GM19043 (cell line): ENCODE results near the gene SDS.

ENCODE experiments used
- ATAC-seq: cut with Tn5 transposase; IDR thresholded peaks from one replicate; pipeline ENCODE4 v1.9.1; 2021; ENCODE audit warnings: low read depth; ENCODE audit not compliant: unreplicated experiment

The SDS gene

DNA sequence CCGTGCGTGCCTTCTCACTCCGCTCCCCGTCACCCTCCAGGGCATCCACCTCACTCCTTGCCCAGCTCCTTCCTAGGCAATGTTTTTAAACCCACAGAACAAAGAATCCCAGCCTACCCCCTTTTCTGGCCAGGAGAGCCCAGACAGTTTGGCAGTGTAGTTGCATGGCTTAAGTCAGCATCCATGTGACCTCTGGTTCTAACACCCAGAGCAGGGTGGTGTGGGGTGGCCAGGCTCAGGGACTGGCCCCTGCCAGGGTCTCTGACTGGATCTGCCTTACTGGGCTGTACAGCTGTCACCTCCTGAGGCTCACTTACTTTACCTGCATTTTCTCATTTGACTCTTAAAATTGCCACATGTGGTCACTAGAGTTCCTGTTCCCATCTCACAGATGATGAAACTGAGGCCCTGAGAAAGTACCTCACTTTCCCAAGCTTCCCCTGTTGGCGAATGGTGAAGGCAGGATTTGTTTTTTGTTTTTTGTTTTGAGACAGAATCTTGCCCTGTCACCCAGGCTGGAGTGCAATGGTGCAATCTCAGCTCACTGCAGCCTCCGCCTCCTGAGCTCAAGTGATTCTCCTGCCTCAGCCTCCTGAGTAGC, 18.3 kb downstream of the SDS start:
- ATAC-seq: no peak

DNA sequence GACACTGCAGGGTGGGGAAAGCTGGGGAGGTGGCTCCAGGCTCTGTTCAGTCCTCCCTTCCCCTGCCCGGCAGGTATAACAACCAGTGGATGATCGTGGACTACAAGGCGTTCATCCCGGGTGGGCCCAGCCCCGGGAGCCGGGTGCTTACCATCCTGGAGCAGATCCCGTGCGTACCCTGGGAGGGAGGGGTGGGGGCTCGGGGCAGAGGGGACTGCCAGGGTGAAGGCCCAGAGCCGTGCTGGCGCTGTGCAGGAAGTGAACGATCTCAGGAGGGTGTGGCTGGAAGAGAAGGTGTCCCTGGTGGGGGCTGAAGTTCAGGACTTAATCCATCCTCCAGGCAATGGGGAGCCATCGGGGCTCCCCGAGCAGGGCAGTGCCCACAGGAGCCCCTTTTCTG, 18.9 kb downstream of the SDS start:
- ATAC-seq: no peak

DNA sequence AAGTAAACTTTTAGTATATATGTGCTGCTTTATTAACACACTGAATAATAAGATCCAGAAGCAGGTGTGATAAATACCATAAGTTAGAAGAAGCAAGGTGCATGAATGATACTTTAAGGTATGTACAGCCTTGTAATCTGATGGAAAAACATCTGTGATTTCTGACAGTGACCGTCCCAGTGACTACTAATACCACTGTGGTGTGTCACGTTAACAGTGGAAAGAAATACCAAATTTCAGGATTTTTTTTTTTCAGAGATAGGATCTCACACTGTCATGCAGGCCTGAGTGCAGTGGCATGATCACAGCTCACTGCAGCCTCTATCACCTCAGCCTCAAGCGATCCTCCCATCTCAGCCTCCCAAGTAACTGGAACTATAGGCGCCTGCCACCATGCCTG, 21.5 kb downstream of the SDS start:
- no peak for ATAC-seq

DNA sequence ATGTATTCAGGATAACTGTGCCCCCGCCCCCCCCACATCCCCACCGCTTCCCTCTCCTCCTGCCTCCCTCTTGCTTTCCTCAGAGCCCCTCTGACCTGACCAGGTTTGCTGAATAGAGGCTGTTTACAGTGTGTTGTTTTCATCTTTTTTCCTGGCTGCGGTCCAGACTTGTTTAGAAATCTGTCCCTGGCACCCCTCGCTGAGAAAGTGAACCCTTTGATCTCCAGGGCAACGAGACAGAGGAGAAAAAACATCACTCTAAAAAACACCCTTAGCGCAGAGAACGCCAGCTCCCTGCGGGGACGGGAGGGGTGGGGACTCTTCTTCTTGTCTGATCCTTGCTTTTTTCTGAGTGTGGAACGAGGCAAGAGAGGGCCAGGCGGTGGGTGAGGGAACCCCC, 22.5 kb downstream of the SDS start:
- no peak for ATAC-seq

DNA sequence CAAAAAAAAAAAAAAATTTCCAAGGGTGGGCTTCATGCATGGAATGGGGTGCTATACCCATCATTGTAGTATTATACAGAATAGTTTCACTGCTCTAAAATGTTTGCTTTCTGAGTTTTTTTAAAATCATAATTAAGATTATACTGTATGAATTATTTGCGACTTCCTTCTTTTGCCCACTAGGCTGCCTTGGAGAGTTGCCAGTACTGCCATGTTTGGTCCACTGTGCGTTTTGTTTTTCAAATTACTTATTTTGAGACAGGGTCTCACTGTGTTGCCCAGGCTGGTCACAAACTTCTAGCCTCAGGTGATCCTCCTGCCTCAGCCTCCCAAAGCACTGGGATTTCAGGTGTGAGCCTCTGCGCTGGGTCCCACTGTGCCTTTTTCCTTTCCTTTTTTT, 25.4 kb downstream of the SDS start:
- no peak for ATAC-seq

DNA sequence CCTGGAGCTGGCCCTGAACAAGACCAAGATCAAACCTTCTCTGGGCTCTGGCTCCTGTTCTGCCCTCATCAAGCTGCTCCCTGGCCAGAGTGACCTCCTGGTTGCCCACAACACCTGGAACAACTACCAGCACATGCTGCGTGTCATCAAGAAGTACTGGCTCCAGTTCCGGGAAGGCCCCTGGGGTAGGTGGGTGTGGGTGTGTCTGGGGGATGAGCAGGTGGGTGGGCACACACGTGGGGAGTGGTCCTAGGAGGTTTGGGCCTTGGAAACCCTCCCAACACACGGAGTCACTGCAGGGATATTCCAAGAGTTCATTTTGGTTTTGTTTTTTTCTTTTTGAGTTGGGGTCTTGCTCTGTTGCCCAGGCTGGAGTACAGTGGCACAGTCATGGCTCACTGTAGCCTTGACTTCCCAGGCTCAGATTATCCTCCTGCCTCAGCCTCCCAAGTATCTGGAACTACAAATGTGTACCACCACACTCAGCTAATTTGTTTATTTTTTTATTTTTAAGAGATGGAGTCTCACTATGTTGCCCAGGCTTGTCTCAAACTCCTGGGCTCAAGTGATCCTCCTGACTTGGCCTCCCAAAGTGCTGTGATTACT, 28.8 kb downstream of the SDS start:
- no peak for ATAC-seq

DNA sequence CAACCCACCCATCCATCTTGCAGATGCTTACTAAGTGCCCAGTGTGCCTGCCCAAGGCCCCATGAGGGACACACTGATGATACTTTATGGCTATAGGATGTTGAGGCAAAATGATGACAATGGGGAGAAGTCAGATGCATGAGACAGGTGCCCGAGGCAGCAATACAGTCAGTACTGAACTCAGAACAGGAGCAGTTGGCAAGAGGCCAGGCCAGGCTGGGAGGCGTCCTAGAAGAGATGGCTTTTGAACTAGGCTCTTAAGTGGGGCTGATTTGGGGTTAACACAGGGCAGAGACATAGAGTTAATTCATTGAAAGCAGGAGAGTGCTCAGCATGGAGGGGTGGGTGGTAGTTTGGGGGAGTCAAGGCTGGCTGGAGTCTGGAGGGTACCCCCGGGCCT, 29.7 kb downstream of the SDS start:
- ATAC-seq: no peak

DNA sequence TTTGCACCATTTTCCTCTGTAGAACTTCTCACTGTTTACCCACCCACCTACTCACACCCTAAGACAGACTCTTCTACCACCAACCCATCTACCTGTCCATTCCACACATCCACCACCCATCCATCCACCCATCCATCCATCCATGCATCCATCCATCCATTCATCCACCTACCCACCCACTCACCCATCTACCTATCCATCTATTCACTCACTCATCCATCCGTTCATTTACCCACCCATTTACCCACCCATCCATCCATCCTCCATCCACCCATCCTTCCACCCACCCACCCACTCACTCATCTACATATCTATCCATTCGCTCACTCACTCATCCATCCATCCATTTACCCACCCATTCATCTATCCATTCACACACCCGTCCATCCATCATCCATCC, 30.2 kb downstream of the SDS start:
- ATAC-seq: no peak

DNA sequence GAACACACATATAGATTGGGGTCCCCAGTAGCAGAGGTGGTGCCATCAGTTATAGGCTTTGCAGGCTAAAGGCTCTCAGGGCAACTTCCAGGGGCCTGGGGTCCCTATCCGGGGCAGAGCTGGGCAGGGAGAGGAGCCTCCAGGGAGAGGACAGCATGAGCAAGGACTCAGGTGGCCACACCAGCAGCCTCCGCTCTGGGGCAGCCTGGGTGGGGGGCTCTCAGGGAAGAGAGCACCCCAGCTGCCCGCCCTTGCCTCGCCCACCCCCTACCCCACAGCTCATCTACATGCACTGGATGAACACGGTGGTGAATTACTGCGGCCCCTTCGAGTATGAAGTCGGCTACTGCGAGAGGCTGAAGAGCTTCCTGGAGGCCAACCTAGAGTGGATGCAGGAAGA, 31.3 kb downstream of the SDS start:
- ATAC-seq: no peak

DNA sequence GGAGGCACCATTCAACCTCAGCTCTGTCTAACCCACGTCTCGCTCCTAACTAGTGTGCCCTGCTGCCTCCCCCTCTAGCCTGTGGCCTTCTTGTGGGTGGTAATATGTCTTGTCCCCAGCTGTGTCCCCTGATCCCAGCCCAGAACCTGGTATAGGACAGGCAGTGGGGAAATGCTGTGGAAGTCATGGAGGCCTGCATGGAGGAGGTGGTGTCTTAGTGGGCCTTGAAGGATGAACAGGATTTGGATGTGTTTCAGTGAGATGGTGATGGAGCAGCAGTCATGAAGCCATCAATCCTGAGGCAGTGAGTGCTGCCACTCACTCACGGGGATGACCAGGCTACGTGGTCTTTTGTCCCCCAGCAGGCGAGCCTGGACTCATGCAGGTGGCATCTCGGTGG, 31.9 kb downstream of the SDS start:
- ATAC-seq: no peak

DNA sequence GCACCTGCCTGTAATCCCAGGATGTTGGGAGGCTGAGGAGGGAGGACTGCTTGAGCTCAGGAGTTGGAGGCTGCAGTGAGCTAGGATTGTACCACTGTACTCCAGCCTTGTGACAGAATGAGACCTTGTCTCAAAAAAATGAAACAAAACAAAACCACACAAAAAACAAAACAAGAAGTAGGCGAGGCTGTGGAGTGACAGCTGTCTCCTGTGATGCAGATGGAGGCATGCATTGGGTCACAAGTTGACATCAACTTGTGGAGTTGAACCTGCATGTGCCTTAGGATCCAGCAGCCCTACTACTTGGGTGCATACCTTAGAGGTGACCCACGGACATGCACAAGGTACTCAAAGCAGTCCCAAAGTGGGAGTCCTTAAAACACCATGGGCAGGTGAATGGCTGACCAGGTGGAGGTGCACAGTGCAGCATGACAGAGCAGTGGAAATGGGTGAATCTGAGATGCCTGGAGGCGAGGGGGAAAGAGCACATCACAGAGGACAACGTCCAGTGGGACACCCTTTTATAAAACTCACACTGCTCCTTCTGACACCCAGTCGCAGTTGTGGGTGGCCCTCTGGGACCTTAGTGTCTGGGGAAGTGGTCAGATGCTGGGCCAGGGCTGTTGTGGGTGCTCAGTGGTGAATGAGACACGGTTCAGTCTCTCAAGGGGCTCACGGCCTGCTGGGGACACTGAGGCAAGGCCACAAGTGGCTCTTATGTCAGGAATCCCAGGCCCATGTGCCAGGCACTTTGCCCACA, 32.6 kb downstream of the SDS start:
- no peak for ATAC-seq

DNA sequence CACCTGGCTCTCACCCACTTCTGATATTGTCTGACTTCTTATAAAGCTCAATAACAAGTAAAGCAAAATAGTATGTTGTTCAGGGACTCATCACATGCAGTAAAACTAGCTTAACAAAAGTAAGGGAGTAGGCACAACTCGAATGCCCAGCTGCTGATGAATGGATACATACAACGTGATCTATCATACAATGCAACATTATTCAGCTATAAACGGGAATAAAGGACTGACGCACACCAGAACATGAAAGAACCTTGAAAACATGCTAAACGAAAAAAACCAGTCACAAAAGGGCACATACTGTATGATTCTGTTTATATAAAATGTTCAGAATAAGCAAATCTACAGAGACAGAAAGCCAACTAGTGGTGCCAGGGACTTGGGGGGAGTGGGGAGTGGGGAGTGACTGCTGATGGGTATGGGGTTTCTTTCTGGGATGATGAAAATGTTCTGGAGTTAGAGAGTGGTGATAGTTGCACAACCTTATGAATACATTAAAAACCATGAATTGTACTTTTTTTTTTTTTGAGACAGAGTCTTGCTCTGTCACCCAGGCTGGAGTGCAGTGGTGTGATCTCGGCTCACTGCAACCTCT, 34.2 kb downstream of the SDS start:
- no peak for ATAC-seq

DNA sequence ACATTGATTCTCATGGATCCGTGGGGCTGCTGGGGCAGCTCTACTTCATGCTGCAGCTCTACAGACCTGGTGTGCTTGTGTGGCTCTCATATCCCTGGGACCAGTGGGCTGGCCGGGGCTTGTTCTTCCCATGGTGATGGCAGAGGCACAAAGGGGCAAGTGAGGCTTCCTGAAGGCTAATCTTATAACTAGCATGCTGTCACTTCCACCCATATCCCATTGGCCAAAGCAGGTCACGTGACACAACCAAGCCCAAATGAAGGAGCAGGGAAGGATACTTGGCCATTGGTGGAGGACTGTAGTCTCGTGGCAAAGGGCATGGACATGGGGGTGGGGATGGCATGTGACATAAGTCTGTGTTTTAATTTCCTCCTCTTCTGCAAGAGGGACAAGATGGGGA, 35.4 kb downstream of the SDS start:
- ATAC-seq: no peak

DNA sequence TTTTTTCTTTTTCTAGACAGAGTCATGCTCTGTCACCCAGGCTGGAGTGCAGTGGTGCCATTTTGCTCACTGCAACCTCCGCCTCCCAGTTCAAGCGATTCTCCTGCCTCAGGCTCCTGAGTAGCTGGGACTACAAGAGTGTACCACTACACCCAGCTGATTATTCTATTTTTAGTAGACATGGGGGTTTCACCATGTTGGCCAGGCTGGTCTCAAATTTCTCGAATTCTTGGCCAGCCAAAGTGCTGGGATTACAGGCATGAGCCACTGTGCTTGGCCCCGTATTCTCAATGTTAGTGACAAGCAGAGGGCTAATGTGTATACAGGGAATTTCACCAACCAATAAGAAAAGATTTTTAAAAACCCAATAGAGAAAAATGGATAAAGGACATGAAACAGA, 36.9 kb downstream of the SDS start:
- ATAC-seq: no peak

DNA sequence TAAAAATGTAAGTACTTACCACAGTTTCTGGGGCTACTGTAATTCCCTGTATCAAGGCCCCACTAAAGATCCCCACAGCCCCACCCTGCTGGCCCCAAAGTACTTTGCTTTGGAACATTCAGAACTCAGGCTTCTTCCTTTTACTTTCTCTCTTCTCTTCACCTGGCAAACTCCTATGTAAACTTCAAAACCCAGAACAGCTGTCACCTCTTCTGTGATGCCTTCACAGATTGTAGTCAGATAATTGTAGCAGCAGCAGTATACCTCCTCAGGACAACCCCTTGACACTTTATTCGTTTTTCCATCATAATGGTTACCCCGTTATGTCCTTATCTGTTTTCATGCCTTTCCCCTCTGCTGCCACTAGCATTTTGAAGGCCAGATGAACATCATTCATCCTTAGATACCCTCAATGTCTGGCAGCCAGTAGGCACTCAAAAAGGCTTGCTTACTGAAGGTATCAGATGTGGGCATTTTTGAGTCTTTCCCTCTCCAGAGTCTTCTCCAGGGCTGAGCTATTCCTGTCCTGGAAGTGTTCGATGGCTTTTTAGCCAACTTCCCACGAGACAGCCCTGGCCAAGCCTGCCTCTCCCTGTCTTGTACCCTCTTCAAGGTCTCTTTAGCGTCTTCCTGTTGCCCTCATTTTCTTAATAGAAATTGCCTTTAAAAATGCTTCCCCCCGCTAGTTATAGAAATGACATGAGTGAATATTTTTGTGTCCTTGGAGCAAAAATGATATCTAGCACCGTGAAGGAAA, 37.9 kb downstream of the SDS start:
- ATAC-seq: no peak

DNA sequence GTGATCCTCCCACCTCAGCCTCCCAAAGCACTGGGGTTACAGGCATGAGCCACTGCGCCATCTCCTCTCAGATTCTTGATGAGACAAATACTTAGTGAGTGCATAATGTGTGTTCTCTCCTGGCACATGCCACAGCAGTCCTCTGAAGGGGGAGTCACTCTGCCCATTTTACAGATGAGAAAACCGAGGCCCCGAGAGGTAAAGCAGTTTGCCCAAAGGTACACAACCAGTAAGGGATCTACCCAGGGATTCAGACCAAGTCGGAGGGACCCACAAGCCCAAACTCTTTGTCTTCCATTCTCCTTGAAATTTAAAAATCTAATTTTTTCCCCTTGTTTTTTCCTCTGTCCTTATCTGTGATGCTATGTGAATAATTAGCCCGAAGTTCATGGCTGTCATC, 39.0 kb downstream of the SDS start:
- ATAC-seq: no peak

DNA sequence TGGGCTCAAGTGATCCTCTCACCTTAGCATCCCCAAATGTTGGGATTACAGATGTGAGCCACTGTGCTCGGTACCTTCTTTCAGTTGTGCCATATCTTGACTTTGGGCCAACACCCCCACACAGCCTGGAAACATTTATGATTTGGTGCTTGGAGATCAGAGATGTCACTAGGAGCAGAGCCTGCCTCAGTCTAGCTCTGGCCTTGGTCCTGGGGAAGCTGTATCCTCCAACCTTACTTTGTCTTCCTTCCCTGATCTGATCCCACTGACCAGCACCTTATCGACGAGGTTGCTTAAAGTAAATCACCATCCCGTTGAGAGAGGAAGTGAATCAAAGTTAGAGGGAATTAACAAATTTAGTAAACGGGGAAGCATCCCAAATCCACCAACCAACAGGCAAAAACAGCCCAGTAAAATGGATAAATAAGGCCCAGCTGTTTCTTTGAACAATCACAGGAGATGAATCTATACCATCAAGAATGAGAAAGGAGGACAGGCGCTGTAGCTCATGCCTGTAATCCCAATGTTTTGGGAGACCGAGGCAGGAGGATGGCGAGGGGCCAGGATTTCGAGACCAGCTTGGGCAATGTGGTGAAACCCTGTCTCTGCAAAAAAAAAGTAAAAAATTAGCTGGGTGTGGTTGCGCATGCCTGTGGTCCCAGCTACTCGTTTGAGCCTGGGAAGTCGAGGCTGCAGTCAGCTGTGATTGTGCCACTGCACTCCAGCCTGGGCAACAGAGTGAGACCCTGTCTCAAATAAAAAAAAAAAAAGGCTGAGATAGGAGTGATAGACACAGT, 41.9 kb downstream of the SDS start:
- no peak for ATAC-seq

DNA sequence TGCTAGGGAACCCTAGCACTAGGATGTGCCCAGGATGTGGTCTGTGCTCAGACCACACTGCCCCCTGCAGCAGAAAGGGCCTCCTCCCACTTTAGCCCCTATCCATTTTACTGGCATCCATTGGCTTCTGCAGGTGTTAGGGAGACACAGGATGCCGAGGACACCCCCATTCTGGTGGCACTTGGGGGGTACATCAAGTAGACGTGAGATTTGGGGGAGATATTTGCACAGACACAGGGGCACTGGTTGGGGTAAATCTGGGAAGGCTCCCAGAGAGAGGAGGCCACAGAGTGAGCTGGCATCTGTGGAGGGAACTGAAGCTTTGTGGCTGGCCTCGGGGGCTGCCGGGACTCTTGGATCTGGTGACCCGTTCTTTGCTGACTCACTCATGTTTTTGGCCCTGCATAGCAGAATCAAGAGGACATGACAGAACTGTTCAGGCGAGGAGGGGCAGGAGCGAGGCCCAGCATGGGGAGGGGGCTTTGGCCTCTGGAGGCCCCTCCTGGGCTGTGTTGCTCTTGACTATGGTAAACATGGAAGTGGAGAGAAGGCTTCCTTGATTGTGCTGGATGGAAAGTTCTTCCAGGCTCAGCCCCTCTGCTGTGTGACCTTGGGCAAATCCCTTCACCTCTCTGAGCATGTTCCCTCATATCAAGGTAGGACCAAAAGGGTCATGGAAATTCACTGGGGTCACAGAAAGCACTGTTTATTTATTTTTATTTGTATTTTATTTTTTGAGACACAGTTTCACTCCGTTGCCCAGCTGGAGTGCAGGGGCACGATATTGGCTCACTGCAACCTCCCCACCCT, 43.5 kb downstream of the SDS start:
- ATAC-seq: no peak

DNA sequence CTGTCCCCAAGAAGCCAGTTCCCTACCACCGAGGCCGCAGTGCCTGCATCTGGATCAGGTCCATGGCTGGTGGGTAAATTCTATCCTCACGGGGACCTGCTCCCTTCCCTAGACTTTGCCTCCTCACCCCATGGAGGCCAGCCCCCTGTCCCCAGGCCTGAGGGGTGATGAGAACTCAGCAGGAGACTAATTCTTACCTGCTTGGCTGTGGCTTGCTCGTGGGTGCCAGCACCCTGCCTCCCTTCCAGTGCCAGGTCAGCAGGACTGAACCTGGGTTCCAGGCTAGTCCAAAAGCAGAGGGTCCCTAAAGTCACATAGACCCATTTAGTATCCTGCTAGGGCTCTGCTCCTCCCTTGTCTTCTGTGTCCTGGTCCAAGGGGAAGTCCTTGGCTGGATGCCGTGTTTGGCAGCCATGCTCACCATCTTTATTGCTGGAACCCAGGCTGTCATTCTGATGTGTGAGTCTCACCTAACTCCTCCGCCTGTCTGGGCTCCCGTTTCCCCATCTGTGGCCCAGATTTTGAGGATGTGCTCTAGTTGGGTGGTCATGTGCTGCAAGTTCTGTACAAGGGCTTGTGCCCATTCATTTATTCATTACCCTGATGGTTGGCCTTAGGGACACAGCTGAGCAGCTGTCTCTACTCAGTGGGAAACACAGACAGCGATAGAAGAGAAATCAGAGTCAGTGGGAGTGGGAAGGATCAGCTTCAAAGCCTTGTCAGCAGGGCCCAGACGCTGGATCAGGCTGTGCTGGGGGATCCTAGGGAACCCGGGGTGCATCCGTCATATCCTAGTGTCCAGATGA, 44.4 kb downstream of the SDS start:
- ATAC-seq: no peak
